T-helper 1 cell treated with Interleukin-12 subunit alpha and Interleukin-12 subunit beta and Interleukin-4 antibody, amounts not matched to agents 30 ng/mL and 1 ng/mL, for 36 hours (primary cell): ENCODE results near the gene CEP290. TPM values are rescaled to one million over a fixed set of nuclear protein-coding genes. Genes with fewer than 3 reads are reported as not detected.
"Not testable (repeated sequence)": the region's sequence is repeated elsewhere in the genome, so short reads cannot be mapped to it uniquely, and the experiment has no call there.

Source experiments
- intact Hi-C: fragments of 100-400 bp; cut with micrococcal nuclease; formaldehyde crosslinking; loops from one replicate; pipeline ENCODE4 v1.15.1; 2024
- total RNA-seq: library from RNA; stranded (reverse); gene quantifications from 2 replicates; pipeline ENCODE4 v1.2.3, GENCODE V29; 2022

CEP290 gene
- total RNA-seq, 1 donor from 2014 or later, result 12.7 TPM

DNA sequence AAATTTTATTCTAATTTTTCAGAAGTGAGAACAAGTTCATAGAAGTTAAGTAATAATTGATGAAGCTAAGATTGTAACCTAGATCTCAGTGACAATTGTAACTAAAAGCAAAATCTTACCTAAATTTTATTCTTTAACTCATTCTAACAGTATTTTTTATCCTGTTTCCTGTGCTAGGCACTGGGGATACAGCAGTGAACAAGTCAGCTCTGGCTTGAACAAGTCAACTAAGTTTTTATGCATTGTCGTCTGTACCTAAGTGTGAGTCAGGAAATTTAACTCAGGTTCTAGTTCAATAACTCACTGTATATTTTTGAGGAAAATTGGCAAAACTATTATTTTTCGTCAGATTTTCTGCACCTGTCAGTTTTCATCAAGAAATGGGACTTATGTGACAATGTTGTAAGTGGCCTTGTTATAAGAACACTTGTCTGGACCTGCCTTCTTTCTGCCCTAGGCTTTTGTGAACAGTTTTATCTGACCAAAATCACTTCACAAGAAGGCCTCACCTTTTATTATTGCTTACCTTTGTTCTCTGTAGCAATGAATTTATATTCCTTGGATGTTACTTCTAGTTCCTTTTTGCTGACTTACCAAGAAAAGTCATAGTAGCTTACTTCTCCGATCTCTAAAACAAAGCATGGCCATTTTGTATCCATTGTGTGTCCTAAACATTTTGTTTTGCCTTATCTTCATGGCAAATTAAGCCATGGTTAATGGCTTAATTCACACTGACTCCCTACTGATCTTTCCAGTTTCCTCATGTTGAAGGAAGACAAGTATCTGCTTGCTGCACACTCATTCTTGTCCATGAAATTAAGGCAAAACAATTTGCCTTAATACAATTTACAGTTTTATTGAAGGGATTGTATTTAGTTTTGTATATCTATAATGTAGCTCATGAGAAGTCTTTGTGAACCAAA, 2.9 kb upstream of the CEP290 start:
- intact Hi-C loops, result loop anchor here (10.0 kb wide), 2 partner anchors 1020 to 1960 kb away; no protein-coding TSS in a partner anchor

DNA sequence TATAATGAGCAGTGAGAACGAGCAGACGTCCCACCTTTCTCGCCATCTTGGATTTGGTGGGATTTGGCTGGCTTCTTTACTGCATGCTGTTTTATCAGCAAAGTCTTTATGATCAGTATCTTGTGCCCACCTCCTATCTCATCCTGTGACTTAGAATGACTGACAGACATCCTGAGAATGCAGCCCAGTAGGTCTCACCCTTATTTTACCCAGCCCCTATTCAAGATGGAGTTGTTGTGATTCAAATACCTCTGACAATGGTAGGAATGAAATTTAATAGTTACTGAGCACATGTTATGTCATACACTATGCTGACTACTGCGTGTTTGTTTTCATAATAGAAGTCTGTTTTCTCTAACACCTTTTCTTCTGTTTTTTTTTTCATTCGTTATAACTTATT, 2.1 kb upstream of the CEP290 start:
- intact Hi-C loops, result loop anchor here (10.0 kb wide), 2 partner anchors 1021 to 1961 kb away; no protein-coding TSS in a partner anchor

DNA sequence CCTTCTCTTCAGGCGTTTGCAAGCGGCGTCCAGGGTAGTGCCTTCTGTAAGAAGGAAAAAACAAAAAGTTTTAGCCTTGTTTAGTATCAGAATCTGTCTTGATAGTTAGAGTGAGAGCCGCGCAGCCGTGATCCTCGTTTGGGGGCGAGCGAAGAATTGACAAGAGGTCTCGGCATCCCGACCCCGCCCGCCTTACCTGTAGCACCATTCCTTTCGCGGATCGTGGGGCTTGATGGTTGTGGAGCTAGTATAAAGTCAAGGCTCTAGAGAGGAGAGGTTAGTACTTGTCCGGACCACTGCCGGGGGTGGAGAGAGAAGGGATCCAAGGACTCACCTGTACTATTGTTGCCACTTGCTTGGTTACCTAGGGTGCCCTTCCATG, 713 bp upstream of the CEP290 start:
- intact Hi-C loops, result loop anchor here (1.0 to 10.0 kb wide), 8 partner anchors 107 to 1962 kb away; partner anchors contain the start of genes ATP2B1, DUSP6 and POC1B

DNA sequence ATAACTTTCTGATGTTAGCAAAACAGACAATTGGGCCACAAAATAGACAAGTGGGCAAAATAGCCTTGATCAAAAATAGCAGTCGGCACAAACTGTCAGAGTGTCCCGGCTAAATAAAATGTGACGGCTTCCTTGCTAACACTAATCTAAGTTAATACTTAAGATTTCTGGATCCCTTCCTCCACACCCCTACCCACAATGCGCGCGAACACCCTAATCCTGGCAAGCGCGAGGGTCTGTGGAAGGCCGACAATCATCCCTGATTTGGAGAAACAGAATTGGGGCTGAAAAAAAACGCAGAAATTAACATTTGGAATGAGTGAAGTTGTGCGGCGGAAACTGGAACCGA, 489 bp downstream of the CEP290 start:
- intact Hi-C loops, result loop anchor here (1.0 to 10.0 kb wide), 3 partner anchors 30 to 1963 kb away; no protein-coding TSS in a partner anchor

DNA sequence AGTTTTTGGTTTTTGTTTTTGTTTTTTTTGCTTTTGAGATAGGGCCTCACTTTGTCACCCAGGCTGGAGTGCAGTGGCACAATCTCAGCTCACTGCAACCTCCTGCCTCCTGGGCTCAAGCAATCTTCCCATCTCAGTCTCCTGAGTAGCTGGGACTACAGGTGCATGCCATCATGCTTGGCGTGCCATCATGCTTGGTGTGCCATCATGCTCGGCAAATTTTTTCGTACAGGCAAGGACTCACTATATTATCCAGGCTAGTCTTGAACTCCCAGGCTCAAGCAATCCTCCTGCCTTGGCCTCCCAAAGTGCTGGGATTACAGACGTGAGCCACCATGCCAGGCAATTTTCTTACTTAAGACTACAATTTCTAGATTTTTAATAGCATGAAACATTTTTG, 2.2 kb downstream of the CEP290 start:
- intact Hi-C loops, result loop anchor here (10.0 kb wide), 2 partner anchors 1025 to 1965 kb away; no protein-coding TSS in a partner anchor

DNA sequence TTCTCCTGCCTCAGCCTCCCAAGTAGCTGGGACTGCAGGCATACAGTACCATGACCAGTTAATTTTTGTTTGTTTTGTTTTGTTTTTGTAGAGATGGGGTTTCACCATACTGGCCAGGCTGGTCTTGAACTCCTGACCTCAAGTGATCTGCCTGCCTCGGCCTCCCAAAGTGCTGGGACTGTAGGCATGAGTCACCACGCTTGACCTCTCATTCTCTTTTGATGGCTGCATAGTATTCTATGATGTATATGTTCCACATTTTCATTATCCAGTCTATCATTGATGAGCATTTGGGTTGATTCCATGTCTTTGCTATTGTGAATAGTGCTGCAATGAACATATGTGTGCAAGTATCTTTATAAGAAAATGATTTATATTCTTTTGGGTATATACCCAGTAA, 8.7 kb downstream of the CEP290 start:
- intact Hi-C loops, result not testable (repeated sequence)

DNA sequence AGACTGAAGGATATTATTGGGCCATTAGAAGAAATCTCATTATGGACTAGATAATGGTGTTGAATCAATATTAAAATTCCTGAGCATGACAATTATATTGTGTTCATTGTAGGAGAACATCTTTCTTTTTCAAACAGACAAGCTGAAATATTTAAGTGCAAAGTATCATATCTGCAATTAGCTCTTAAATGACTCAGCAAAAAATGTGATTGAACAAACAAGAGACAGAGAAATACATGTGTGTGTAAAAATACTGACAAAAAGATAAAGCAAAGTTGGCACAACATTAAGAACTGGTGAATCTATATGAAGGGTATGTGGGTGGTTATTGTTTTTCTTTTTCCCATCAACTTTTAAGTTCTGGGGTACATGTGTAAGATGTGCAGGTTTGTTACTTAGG, 9.5 kb downstream of the CEP290 start:
- intact Hi-C loops, result no loop called here

DNA sequence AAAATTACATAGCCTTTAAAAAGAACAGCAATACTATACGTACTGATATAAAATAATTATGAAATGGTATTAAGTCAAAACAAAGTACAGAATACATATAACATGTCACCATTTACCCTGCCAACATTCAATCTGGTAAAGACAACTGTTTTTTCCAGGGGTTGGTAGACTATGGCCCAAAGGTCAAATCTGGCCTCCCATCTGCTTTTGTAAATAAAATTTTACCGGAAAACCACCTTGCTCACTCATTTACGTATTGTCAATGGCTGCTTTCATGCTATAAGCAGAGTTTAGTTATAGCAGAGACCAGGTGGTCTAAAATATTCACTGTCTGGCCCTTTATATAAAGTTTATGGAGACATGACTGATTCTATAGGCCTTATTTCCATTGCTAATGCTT, 14.0 kb downstream of the CEP290 start:
- intact Hi-C loops, result no loop called here

DNA sequence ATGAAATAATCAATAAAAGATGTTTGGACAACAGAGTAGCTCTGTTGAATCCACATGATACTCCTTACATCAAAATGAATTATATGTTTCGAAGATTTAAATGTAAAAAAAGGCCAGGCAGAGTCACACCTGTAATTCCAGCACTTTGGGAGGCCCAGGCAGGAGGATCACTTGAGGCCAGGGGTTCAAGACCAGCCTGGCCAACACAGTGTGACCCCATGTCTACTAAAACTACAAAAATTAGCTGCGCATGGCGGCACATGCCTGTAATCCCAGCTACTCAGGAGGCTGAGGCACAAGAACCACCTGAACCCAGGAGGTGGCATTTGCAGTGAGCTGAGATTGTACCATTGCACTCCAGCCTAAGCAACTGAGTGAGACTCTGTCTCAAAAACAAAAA, 14.8 kb downstream of the CEP290 start:
- intact Hi-C loops, result no loop called here

DNA sequence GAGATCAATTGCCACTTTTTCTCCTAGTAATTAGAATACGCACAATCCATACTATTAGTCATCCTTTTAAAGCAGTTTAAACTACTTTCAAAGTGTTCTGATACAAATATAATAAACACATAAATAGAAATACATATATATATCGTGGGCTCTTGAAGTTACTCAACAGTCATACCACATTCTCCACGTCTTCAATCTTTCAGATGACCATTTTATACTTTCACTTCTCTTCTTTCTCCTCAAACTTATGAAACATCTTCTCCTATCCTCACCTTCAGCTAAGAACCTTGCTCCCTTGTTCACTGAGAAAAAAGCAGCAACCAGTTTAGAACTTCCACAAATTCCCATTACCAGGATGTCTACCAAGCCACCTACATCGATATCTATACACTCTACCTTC, 19.2 kb downstream of the CEP290 start:
- intact Hi-C loops, result no loop called here

DNA sequence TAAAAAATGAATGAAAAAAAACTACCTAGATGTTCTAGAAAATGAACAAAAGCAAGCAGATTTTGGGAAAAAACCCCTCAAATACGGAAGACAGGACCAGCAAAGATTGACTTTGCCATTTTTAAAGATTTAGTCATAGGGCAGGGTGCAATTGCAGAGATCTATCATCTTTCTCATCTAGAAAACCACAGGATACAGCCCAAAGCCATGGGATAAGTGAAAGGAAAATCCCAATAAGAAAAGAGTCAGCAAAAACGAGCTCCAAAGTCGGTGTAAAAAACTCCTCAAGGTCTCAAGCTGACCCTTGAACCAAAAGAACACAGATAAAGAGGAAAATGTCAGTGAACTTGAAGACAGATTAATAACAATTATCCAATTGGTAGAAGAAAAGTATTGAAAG, 28.0 kb downstream of the CEP290 start:
- intact Hi-C loops, result no loop called here

DNA sequence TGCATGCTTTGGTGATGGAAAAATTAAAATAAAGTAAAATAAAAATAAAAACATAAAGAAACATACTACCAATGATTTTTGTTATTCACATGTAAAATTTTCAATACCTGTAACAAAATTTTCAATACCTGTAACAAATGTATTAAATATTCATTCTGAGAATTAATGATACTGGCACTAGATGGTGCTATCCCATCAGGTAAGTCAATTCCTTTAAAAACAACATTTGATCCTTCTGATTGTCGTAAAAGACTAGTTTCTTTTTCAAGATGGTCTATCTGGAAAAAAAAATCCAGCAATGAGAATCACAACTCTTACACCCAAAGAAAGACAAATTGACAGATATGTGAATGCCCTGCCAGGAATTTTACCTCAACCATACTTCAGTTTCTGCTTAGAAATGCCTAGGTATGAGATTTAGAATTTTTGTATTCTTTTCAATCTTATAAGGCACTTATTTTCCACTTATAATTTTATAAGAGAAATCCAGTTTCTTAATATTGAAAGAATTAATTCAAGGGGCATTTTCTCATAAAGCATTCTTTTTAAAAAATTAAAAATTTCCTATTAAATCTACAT, 30.7 kb downstream of the CEP290 start:
- intact Hi-C loops, result loop anchor here (1.0 to 2.0 kb wide), 4 partner anchors 30 to 1418 kb away; no protein-coding TSS in a partner anchor

DNA sequence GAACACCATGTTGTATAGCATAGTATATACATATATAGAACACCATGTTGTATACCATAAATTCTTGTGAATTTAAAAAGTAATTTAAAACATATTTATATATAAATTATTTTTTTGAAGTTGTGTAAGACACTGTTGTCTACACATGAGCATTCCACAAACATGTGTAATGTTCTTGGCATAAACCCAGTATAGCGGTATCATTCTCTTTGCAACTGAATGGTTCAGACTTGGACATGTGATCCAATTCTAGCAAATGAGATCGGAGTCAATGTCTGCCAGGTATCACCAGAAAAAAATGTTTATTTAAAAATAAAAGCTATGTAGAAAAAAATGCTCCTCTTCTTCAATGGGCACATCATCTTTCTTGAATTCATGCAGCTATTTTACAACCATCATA, 33.9 kb downstream of the CEP290 start:
- intact Hi-C loops, result no loop called here

DNA sequence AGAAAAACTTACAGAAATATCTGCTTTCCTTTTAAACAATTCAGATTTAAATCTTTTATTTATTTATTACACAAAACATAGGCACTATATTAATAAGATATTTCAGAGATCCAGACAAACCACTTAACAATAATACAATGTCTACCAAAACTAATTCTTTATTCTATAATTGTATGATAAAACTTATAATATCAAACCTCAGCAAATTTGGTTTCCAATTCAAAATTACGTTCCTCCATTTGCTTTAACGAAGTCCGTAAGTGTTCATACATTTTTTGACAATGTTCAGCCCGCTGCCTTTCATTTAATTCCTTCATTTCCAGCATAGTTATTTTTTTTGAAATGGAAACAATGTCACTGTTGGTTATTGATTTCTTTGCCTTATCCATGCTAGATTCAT, 48.3 kb downstream of the CEP290 start:
- intact Hi-C loops, result no loop called here

DNA sequence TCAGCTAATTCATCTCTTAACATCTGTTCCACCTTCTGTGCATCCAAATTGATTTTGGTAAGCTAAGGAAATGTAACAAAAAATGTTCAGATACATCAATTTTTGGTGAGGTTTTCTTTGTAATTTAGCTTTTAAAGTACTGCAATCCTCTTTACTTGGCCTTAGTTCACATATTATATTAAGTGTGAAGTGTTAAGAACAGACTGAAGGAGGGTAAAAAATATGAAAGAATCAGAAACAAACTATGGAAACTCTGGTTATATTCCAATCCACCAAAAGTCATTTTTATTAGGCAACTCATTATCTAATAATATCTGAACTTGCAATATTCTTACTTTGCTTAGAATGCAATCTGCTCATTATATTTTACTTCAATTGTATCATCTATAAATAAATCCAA, 49.1 kb downstream of the CEP290 start:
- intact Hi-C loops, result no loop called here

DNA sequence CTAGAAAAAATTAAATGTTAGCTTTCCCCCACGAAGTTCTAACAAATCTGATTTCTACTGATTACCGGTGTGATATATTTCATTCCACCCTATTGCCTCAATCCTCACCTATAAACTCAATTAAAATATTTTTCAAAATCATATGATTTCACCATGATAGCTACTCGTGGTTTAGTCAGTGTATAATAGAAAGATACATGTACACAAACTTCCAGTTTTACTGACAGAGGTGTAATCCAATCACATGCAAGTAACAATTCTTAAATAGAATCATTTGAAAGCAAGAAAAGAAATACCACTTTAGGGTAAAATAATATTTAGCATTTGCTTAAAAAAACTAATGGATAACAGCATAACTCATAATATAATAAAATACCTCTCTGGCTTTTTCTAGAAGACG, 57.7 kb downstream of the CEP290 start:
- intact Hi-C loops, result no loop called here

DNA sequence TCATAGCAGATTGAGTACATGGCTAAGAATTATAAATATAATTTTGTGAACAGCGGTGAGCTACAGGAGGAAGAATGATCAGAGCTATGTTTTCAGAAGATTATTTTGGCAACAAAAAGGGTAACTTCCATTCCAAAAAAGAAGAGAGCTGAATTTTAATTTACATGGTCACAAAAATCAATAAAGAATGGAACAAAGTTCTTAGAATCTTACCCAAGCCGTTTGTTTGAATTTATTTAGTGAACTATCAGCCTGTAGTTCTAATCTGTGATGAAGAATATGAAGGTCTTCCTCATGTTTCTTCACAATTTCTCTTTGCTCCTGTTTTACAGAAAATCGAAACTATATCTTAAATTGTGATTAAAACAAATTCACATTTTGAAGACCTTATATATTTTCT, 58.3 kb downstream of the CEP290 start:
- intact Hi-C loops, result no loop called here

DNA sequence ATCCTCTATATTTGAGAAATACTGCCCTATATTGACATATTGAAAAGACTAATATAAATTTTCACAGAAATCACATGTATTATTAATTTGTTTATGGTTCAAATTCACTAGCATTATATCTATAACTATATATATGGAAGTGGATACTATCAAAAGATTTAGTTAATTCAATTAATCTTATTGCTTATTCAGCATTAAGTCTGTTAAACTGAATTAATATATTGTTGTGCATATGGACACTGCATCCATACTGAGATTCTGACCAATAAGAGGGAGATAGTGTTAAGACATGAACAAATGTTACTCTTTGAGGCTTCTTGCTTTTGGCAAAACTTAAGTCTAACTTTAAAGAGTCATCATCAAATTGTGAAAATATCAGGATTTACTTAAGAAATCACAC, 60.6 kb downstream of the CEP290 start:
- intact Hi-C loops, result no loop called here

DNA sequence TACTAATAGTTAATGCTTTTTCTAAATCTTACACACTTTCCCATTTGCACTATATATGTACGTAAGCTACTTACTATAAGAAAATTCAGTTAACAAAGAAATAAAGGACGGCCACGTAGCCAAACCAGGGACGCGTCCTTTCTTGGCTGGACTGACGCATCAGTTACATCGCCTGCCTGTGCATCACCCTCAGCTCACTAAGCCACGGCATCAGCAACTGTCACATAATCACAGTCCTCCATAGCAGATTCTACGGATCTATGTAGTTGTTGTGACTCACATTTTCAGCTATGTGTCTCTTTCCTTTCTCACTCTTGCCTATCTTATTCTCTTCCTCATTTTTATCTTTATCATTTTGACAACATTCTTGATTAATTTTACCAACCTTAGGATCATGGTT, 74.6 kb downstream of the CEP290 start:
- intact Hi-C loops, result no loop called here

DNA sequence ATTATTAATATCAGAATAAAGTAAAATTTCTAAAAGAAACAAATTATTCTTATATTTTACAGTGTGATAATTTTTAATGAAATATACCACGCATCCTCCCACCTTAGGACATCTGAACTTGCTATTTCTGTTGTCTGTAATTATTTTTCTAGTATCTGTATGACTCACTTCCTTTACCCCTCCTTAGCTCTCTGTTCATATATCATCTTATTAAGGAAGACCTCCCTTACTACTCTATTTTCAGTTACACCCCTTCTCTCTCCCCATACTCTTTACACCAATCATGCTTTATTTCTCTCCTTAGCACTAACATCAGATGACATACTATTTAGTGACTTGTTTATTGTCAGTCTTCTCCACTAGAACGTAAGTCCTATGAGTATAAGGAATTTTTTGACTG, 78.5 kb downstream of the CEP290 start:
- intact Hi-C loops, result no loop called here

DNA sequence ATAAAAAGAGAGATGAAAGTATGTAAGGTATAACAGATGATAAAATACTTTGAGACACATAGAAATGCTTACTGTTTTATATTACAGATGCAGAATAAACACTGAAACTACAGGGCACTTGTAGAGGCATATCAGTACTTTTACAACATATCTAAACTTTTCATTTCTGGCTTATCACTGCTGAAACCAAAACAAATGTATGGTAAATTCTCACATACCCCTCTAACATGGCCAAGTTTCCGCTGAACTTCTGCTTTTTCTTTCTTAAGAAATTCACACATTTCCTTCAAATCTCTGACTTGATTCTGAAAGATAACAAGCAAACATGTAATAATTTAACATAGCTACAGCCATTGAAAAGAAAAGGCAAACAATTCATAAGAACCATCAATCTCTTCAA, 79.4 kb downstream of the CEP290 start:
- intact Hi-C loops, result no loop called here

DNA sequence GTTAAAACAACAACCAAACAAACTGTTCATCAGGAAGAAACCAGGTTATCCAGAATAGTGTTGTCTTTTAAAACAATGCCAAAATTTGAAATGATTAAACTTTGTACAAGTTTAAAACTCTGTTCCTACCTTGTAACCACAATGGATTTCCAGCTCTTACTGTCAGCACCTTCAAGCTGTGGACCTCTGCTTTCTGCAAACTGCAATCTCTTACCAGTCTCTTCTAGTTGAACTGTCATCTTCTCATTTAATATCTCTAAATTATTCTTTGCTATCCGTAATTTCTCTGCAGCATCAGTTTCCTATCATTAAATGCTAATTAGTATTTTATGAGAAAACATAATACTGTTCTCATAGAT, 83.2 kb downstream of the CEP290 start:
- intact Hi-C loops, result no loop called here
